Stimulated activated CD8-positive, alpha-beta memory T cell treated with anti-CD3 and anti-CD28 coated beads, Interleukin-12 subunit alpha, Interleukin-12 subunit beta, amount 100 ng/mL, for 1 hour (primary cell): ENCODE results near the gene ZFHX3.

ENCODE experiments used
- DNase-seq: peaks from one replicate; pipeline ENCODE4 v3.0.0-alpha.2; 2020; ENCODE audit warnings: low read depth

Gene ZFHX3

GRCh38 chr16:73068541-73069401 lies 20.8 kb upstream of the ZFHX3 start:
- DNase-seq = no peak

- no peak for DNase-seq
Observed at GRCh38 chr16:73067671-73068540, 20.0 kb upstream of the ZFHX3 start.

GRCh38 chr16:73066927-73067670 lies 19.2 kb upstream of the ZFHX3 start:
- DNase-seq = no peak

- DNase-seq = no peak
Observed at GRCh38 chr16:73066331-73066926, 18.5 kb upstream of the ZFHX3 start.

GRCh38 chr16:73065632-73066330 lies 17.9 kb upstream of the ZFHX3 start:
- DNase-seq = no peak

GRCh38 chr16:73064994-73065545 lies 17.1 kb upstream of the ZFHX3 start:
- DNase-seq = no peak

- no peak for DNase-seq
Observed at GRCh38 chr16:73064212-73064993, 16.5 kb upstream of the ZFHX3 start.

- no peak for DNase-seq
Observed at GRCh38 chr16:73063854-73064211, 15.9 kb upstream of the ZFHX3 start.

GRCh38 chr16:73062743-73063733 lies 15.1 kb upstream of the ZFHX3 start:
- DNase-seq = no peak

GRCh38 chr16:73062001-73062616 lies 14.2 kb upstream of the ZFHX3 start:
- no peak for DNase-seq

- no peak for DNase-seq
Observed at GRCh38 chr16:73060892-73061490, 13.1 kb upstream of the ZFHX3 start.

GRCh38 chr16:73059779-73060615 lies 12.1 kb upstream of the ZFHX3 start:
- DNase-seq = no peak

- DNase-seq = no peak
Observed at GRCh38 chr16:73058616-73059409, 10.9 kb upstream of the ZFHX3 start.

GRCh38 chr16:73058221-73058615 lies 10.3 kb upstream of the ZFHX3 start:
- DNase-seq = no peak

GRCh38 chr16:73057291-73058210 lies 9.6 kb upstream of the ZFHX3 start:
- no peak for DNase-seq
